Measurements from ENCODE around the gene COL27A1. TPM values are rescaled to one million over a fixed set of nuclear protein-coding genes. Genes with fewer than 3 reads are reported as not detected.

Gene COL27A1
- total and polyA plus RNA-seq, 12 donors = 3.0 to 99.8 (median 11.9) TPM

DNA sequence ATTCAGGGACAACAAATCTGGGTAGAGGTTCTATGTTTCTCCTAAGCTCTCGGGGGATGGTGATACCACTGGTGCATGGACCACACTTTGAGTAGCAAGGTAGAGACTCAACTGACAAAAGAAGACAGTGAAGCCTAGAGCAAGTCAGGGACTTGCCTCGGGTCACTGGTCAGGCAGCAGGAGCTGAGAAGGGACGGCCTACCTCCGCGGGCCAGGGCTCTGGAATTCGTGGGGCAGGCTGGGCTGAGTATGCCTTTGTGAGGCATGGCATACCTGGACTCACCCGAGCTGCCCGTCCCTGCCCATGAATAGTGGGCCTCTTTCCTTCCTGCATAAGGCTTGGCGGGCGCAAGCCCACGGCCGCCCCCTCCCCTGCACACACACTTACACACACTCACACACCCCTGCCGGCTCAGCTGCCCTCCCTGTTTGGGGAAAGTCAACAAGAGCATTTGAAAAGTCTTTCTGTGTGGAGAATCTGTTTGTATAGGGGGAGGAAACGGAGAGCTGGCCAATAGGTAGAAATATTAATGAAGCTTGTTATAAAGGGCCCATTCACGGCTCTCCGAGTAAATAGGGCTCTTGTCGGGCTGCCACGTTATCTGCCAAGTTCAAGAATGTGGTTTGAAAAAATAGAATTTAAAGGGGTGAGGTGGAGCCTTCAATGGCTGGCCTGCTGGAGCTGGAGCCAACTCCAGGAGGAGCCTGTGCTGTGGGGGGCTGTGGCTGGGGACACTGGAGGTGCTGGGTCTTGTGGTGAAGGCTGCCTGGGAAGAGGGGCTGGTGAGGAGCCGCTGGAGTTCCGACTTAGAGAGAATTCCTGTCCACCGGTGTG, 37.1 kb upstream of the COL27A1 start:
- TF ChIP-seq, protein P1, sequence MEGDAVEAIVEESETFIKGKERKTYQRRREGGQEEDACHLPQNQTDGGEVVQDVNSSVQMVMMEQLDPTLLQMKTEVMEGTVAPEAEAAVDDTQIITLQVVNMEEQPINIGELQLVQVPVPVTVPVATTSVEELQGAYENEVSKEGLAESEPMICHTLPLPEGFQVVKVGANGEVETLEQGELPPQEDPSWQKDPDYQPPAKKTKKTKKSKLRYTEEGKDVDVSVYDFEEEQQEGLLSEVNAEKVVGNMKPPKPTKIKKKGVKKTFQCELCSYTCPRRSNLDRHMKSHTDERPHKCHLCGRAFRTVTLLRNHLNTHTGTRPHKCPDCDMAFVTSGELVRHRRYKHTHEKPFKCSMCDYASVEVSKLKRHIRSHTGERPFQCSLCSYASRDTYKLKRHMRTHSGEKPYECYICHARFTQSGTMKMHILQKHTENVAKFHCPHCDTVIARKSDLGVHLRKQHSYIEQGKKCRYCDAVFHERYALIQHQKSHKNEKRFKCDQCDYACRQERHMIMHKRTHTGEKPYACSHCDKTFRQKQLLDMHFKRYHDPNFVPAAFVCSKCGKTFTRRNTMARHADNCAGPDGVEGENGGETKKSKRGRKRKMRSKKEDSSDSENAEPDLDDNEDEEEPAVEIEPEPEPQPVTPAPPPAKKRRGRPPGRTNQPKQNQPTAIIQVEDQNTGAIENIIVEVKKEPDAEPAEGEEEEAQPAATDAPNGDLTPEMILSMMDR (IDR thresholded peaks at IDR 0.05) = no peak
- TF ChIP-seq POLR2A (IDR thresholded peaks at IDR 0.05) = no peak
- Histone ChIP-seq H3K4me1 (replicated peaks in 1 of 2) (no peaks in the 10 kb centered on the region), H3K36me3 (replicated peaks in 1 of 2) (no peaks in the 10 kb centered on the region), H3K4me3 (no peak overlapping the region), H3K27me3 (peaks cover 18% of the 10 kb centered on the region), H3K9me3 (replicated peaks in 1 of 3) (no peaks in the 10 kb centered on the region), H3K27ac (no peak overlapping the region)
- intact Hi-C loops (cut with DNase I) = no loop called here
- 71 to 82% (median 80%) methylated on average over 16 to 21 of the region's 21 CpGs for WGBS, 4 donors
- DNase-seq = no peak

DNA sequence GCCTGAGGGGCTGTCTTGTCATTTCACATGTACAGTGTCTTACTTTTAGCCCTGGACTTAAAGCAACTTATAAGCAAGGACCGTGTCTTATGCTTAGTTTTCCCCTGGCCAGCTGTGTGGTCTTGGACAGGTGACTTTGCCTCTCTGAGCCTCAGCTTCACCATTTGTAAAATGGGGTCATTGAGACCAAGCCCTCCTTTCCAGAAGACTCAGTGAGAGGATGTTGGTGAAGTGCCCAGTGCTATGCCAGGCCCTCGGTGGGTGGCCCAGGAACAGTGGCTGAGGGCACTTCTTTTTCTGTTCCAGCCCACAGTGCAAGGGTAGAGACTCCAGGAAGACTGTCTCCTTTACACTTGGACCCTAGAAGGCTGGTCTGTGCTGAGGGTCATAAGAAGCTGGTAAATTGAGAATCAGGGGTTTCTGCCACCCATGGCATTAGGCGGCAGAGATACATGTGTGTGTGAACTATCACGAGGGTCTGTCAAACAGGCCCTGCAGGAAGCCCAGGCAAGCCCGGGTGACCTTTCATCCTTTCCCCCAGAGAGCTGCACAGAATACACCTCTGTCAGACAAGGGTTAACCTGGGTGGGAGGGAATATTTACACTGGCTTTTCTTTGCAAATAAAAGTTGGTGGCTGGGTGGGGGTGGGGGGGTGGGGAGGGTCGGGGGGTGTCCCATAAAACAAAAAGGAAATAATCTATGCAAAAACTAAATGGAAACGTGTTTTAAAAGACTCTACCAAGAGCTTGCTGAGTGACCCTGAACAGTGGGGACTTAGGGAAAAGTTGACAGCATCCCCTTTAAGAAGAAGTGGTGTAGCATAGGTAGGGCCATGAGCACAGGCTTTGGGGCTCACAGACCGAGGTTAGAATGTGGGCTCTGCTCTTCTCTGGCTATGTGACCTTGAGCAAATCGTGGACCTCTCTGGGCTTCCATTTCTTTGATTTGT, 35.8 kb upstream of the COL27A1 start:
- no peak for TF ChIP-seq POLR2A (IDR thresholded peaks at IDR 0.05)
- TF ChIP-seq, protein P1 (IDR thresholded peaks at IDR 0.05) = no peak
- Histone ChIP-seq H3K9me3 (replicated peaks in 1 of 3) (no peaks in the 10 kb centered on the region), H3K4me3 (no peak overlapping the region), H3K4me1 (replicated peaks in 1 of 2) (no peaks in the 10 kb centered on the region), H3K36me3 (replicated peaks in 1 of 2) (no peaks in the 10 kb centered on the region), H3K27me3 (peaks cover 13% of the 10 kb centered on the region), H3K27ac (no peak overlapping the region)
- no peak for DNase-seq
- WGBS, 4 donors = 51 to 60% (median 55%) methylated on average over 8 to 9 of the region's 9 CpGs
- intact Hi-C loops (cut with DNase I) = no loop called here

DNA sequence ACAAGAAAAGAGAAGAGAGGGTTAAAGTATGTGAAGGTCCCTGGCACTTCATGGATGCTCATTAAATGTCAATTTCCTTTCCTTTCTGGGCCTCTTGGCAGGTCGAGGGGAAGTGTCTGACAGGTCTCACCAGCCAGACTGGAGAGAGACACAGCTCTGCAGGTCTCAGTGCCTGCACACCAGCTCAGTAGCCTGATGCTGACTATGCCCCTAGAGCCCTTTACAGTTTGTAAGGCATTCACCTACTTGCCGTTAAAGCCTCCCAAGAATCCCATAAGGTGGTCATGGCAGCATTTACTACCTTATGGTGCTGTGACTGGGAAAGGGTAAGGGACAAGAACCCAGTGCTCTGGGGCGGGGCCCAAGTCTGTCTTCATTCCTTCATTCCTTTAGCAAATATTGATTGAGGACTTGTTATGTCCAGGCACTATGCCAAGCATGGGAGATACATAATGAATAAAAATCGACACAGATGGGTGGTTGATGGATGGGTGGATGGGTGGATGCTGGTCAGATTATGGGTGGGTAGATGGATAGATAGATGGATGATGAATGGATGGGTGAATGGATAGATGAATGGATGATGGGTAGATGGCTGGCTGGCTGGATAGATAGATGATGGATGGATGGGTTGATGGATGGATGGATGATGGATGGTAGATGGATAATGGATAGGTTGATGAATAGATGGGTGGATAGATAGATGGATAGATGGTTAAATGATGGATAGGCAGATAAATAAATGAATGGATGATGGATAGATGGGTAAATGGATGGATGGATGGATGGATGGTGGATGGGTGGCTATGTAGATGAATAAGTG, 34.9 kb upstream of the COL27A1 start:
- Histone ChIP-seq H3K36me3 (replicated peaks in 1 of 2) (no peaks in the 10 kb centered on the region), H3K4me3 (no peak overlapping the region), H3K27me3 (peaks cover 12% of the 10 kb centered on the region), H3K27ac (no peak overlapping the region), H3K9me3 (replicated peaks in 1 of 3) (no peaks in the 10 kb centered on the region), H3K4me1 (replicated peaks in 1 of 2) (no peaks in the 10 kb centered on the region)
- intact Hi-C loops (cut with DNase I) = no loop called here
- 65 to 71% (median 69%) methylated on average over 4 of the region's 4 CpGs for WGBS, 4 donors
- TF ChIP-seq, protein P1 (IDR thresholded peaks at IDR 0.05) = no peak
- no peak for TF ChIP-seq POLR2A (IDR thresholded peaks at IDR 0.05)
- DNase-seq = no peak

Data from adrenal gland (tissue), 12 donors.